ENCODE data around the gene NF2. TPM values are rescaled to one million over a fixed set of nuclear protein-coding genes. Genes with fewer than 3 reads are reported as not detected.

NF2 gene
- total and polyA plus RNA-seq, 2 of the 8 experiments (the other 6 are each of a cell fraction or from before 2014, with no cell fraction given) = 17.6 to 53.6 TPM

- Histone ChIP-seq H3K4me3 (ENCODE audit: extremely low read depth in 1 of 4, insufficient read depth in 2 of 4, low read depth in 3 of 4, low read length in 4 of 4) (no peak overlapping the region), H3K9me3 (ENCODE audit: insufficient read depth in 2 of 2, low read depth in 1 of 2, low read length in 1 of 2) (peaks cover 2 to 4% of the 10 kb centered on the region in 2 experiments; a peak in 1 of 4 replicates), H3K79me2 (ENCODE audit: control insufficient read depth in 1 of 2, insufficient read depth in 2 of 2, low read length in 2 of 2) (no peaks in the 10 kb centered on the region), H3K14ac (ENCODE audit: insufficient read length) (no peak overlapping the region), H3K23ac (ENCODE audit: insufficient read length) (no peak overlapping the region), H2BK12ac (ENCODE audit: low read depth, low read length) (no peak overlapping the region), H3K9ac (replicated peaks in 1 of 4; ENCODE audit: extremely low read depth in 1 of 4, low read depth in 3 of 4, low read length in 3 of 4) (no peak overlapping the region), H3K4me1 (replicated peaks in 1 of 4; ENCODE audit: control insufficient read depth in 3 of 4, insufficient read depth in 4 of 4, low read length in 3 of 4) (no peaks in the 10 kb centered on the region), H2AK5ac (ENCODE audit: low read depth, low read length) (no peak overlapping the region), H3K18ac (ENCODE audit: extremely low read depth, low read length) (no peak overlapping the region), H4K20me1 (replicated peaks in 1 of 2; ENCODE audit: control insufficient read depth in 1 of 2, insufficient read depth in 2 of 2, low read length in 2 of 2) (no peaks in the 10 kb centered on the region), H3K56ac (replicated peaks; ENCODE audit: insufficient read length, low read depth, low read length) (no peak overlapping the region), H2BK5ac (ENCODE audit: low read depth, low read length) (no peak overlapping the region), H3K79me1 (ENCODE audit: low read depth, low read length) (peaks cover 2% of the 10 kb centered on the region; the same call in 1 of the 2 replicates), H3K4ac (replicated peaks; ENCODE audit: insufficient read length, low read depth, low read length) (no peak overlapping the region), H4K91ac (replicated peaks; ENCODE audit: insufficient read length, low read length) (no peak overlapping the region), H3K4me2 (ENCODE audit: insufficient read depth in 1 of 2, low read depth in 2 of 2, low read length in 2 of 2) (no peak overlapping the region), H4K8ac (ENCODE audit: extremely low read depth, insufficient read depth, low read length) (no peak overlapping the region), H2BK15ac (ENCODE audit: low read length) (no peak overlapping the region), H4K5ac (ENCODE audit: insufficient read length, low read depth, low read length) (no peak overlapping the region), H3K27ac (ENCODE audit: low read depth, low read length) (no peak overlapping the region), H2BK120ac (replicated peaks; ENCODE audit: low read depth, low read length) (no peak overlapping the region), H3K27me3 (replicated peaks in 1 of 4; ENCODE audit: control insufficient read depth in 3 of 4, extremely low read depth in 1 of 4, insufficient read depth in 3 of 4, low read length in 3 of 4) (no peaks in the 10 kb centered on the region), H2BK20ac (ENCODE audit: low read length) (no peak overlapping the region), H3K36me3 (ENCODE audit: control insufficient read depth in 2 of 4, insufficient read depth in 4 of 4, low read length in 3 of 4) (peaks cover 0 to 15% (median 10%) of the 10 kb centered on the region in 4 experiments; a peak in 6 of 8 replicates), H3K23me2 (ENCODE audit: low read depth, low read length) (no peaks in the 10 kb centered on the region), H2AFZ (ENCODE audit: low read length) (no peak overlapping the region)
- TF ChIP-seq ATF2 (IDR thresholded peaks at IDR 0.05; ENCODE audit: low read length) = no peak
- no peak for TF ChIP-seq NANOG (IDR thresholded peaks at IDR 0.05; ENCODE audit: insufficient read depth, low read depth, low read length, poor library complexity, severe bottlenecking)
- no peak for TF ChIP-seq KDM1A (IDR thresholded peaks at IDR 0.05; ENCODE audit: borderline replicate concordance, low read length)
- TF ChIP-seq SIN3A (conservative IDR thresholded peaks at IDR 0.05 in 1 of 2, IDR thresholded peaks at IDR 0.05 in 1 of 2; ENCODE audit: low read depth in 1 of 2, low read length in 2 of 2) = no peak
- TF ChIP-seq EGR1 (IDR thresholded peaks at IDR 0.05; ENCODE audit: borderline replicate concordance, low read depth, low read length) = no peak
- TF ChIP-seq FOSL1 (IDR thresholded peaks at IDR 0.05; ENCODE audit: insufficient read depth, low read depth, low read length) = no peak
- TF ChIP-seq BCL11A (IDR thresholded peaks at IDR 0.05; ENCODE audit: low read depth in 2 of 2, low read length in 2 of 2) = no peak
- no peak for TF ChIP-seq BACH1 (IDR thresholded peaks at IDR 0.05; ENCODE audit: low read length)
- TF ChIP-seq RFX5 (IDR thresholded peaks at IDR 0.05; ENCODE audit: borderline replicate concordance, low read depth, low read length) = no peak
- no peak for TF ChIP-seq SRF (IDR thresholded peaks at IDR 0.05; ENCODE audit: low read depth, low read length)
- TF ChIP-seq BRCA1 (IDR thresholded peaks at IDR 0.05; ENCODE audit: low read depth, low read length) = no peak
- 91% methylated on average over 10 of the region's 10 CpGs; no CpG with 5 or more reads in 1 of the 2 experiments for WGBS, 2 experiments (ENCODE audit: extremely low coverage in 1 of 2, insufficient coverage in 1 of 2, insufficient read length in 1 of 2, insufficient replicate concordance in 2 of 2, low coverage in 1 of 2, low lambda C conversion rate in 2 of 2, missing lambda C conversion rate in 1 of 2)
- ChIA-PET CTCF (ENCODE audit: partially characterized antibody) (interaction anchor here (0.9 kb wide), 1 partner anchor 17 kb away, joined by 3 read pairs; no protein-coding TSS in a partner anchor), POLR2A (ENCODE audit: partially characterized antibody) (no interaction called here)
- FAIRE-seq (no peak), DNase-seq (ENCODE audit: low read depth in 1 of 2, low spot score in 2 of 2) (no peak)
Observed at GRCh38 chr22:29641700-29642330, 38.4 kb downstream of the NF2 start.
